K562 (cell line): Measurements from ENCODE around the gene SPI1.

Experiments used
- ATF1 ChIP-seq, 2 experiments: fragments of 450-650 bp in 1 of 2; IDR thresholded peaks; 2 replicates each; pipeline ENCODE4 v1.6.1; 2016; ENCODE audit warnings: missing compliant biosample characterization in 1 of 2, missing genetic modification characterization in 1 of 2
- ETV6 ChIP-seq, 3 experiments: fragments of 150-350 bp in 1 of 3; sonication (generic) in 1 of 3; formaldehyde crosslinking in 1 of 3; IDR thresholded peaks; 2 replicates each; pipeline versions ENCODE4 v1.6.1 to v1.8.0; 2014 to 2022; ENCODE audit warnings: borderline replicate concordance in 2 of 3, low read depth in 2 of 3, antibody characterized with exemption in 1 of 3, low read length in 1 of 3, mild to moderate bottlenecking in 1 of 3, missing genetic modification reagents in 1 of 3
- HDAC6 ChIP-seq: IDR thresholded peaks from 2 replicates; pipeline ENCODE4 v1.6.1; 2012; ENCODE audit warnings: low read depth, mild to moderate bottlenecking, control low read depth, inconsistent platforms, low read length, moderate library complexity
- HMGN3 ChIP-seq: IDR thresholded peaks from 2 replicates; pipeline ENCODE4 v1.6.1; 2011; ENCODE audit warnings: borderline replicate concordance, low read depth, mild to moderate bottlenecking, mixed read lengths, low read length; ENCODE audit not compliant: insufficient read length; ENCODE audit errors: extremely low read depth
- POLR2A ChIP-seq: fragments of 450-650 bp; conservative IDR thresholded peaks from 2 replicates; pipeline ENCODE4 v1.6.1; 2016
- ZNF766 ChIP-seq: fragments of 200-800 bp; sonication (Bioruptor generic); conservative IDR thresholded peaks from 2 replicates; pipeline ENCODE4 v1.6.1; 2016; ENCODE audit warnings: missing genetic modification characterization, missing compliant biosample characterization

DNA sequence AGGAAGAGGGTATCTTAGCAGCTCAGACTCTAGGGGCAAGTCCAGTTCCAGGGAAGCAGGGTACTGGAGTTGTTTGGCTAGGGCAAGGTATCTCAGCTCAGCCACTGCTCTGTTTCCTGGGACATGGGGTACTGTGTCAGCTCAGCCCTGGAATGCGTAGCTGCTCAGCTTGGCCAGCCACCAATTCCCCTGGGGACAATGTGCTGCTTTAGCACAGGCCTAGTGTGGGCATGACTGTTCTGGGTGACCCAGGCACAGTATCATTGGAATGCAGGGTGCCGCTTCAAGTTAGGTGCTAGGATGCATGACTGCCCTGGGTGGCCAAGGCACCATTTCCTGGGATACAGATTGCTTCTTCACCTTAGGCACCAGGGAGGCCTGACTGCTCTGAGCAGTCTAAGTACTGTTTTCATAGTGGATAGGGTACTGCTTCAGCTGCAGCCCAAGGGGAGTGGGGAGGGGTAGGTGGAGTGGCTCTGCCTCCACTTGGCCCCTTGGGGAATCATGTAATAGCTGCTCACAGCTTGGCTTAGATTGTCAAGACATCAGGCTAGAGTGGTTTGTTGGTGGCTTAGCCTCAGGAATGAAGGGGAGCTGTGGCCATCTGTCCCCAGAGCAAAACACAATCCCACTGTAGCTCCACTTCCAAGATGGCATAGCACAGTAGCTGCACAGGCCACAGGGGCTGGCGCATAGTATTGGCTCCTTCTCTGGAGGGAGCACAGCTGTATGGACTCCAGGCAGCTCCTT is 72.4 kb downstream of the SPI1 start:
- no peak for TF ChIP-seq ZNF766 (CRISPR knock-in tag)
- TF ChIP-seq HMGN3, result no peak
- no peak for TF ChIP-seq ETV6 (IDR thresholded peaks at IDR 0.05; ENCODE audit: borderline replicate concordance in 1 of 2, low read depth in 2 of 2, low read length in 1 of 2)
- no peak for TF ChIP-seq ETV6 (CRISPR knock-in tag; IDR thresholded peaks at IDR 0.05; ENCODE audit: borderline replicate concordance)
- TF ChIP-seq ATF1 (CRISPR knock-in tag; IDR thresholded peaks at IDR 0.05), result no peak
- no peak for TF ChIP-seq ATF1 (tag; IDR thresholded peaks at IDR 0.05)
- TF ChIP-seq HDAC6, result no peak
- no peak for TF ChIP-seq POLR2A
